HepG2 (cell line): Measurements from ENCODE around the gene TBC1D16. TPM values are rescaled to one million over a fixed set of nuclear protein-coding genes. Genes with fewer than 3 reads are reported as not detected.

Experiments
- FOXP1 ChIP-seq, 2 experiments: fragments of 450-650 bp in 1 of 2; IDR thresholded peaks; 2 replicates each; pipeline ENCODE4 v1.6.1; 2017 to 2018; ENCODE audit warnings: antibody characterized with exemption in 1 of 2
- GTF2F1 ChIP-seq: fragments of 150-350 bp; IDR thresholded peaks from 2 replicates; pipeline ENCODE4 v1.6.1; 2014; ENCODE audit warnings: low read length
- HHEX ChIP-seq: IDR thresholded peaks from 2 replicates; pipeline ENCODE4 v1.6.1; 2016; ENCODE audit warnings: control low read depth
- HIVEP1 ChIP-seq: sonication (generic); formaldehyde crosslinking; IDR thresholded peaks from 2 replicates; pipeline ENCODE4 v1.4.0; 2020; ENCODE audit warnings: mild to moderate bottlenecking, missing genetic modification reagents
- MAF1 ChIP-seq: sonication (generic); formaldehyde crosslinking; IDR thresholded peaks from 2 replicates; pipeline ENCODE4 v1.5.0; 2020; ENCODE audit warnings: missing genetic modification reagents, borderline replicate concordance
- NFE2 ChIP-seq: sonication (generic); formaldehyde crosslinking; IDR thresholded peaks from 2 replicates; pipeline ENCODE4 v1.4.0; 2020; ENCODE audit warnings: missing genetic modification reagents
- NFIC ChIP-seq: IDR thresholded peaks from 2 replicates; pipeline ENCODE4 v1.6.1; 2012; ENCODE audit warnings: mild to moderate bottlenecking, low read length, inconsistent platforms
- PHB2 ChIP-seq: fragments of 450-650 bp; IDR thresholded peaks from 2 replicates; pipeline ENCODE4 v1.6.1; 2018; ENCODE audit not compliant: partially characterized antibody
- RFX5 ChIP-seq: IDR thresholded peaks from 2 replicates; pipeline ENCODE4 v1.6.1; 2011; ENCODE audit warnings: low read depth, low read length, improper control_type of control experiment
- XRCC5 ChIP-seq: fragments of 200-400 bp; formaldehyde crosslinking; optimal IDR thresholded peaks from 2 replicates; pipeline ENCODE3; 2017; ENCODE audit warnings: mild to moderate bottlenecking, low read length
- ZBTB20 ChIP-seq: sonication (generic); formaldehyde crosslinking; IDR thresholded peaks from 2 replicates; pipeline ENCODE4 v1.8.1; 2023; ENCODE audit warnings: missing genetic modification reagents, low read depth, mild to moderate bottlenecking, borderline replicate concordance
- ZNF160 ChIP-seq: sonication (generic); formaldehyde crosslinking; IDR thresholded peaks from 2 replicates; pipeline ENCODE4 v1.8.0; 2022; ENCODE audit warnings: mild to moderate bottlenecking, inconsistent platforms, missing genetic modification reagents
- ZNF235 ChIP-seq: sonication (generic); formaldehyde crosslinking; IDR thresholded peaks from 2 replicates; pipeline ENCODE4 v1.8.1; 2023; ENCODE audit warnings: mild to moderate bottlenecking, missing genetic modification reagents, borderline replicate concordance
- ZNF556 ChIP-seq: sonication (generic); formaldehyde crosslinking; IDR thresholded peaks from 2 replicates; pipeline ENCODE4 v1.4.0; 2020; ENCODE audit warnings: mild to moderate bottlenecking, missing genetic modification reagents, borderline replicate concordance
- polyA plus RNA-seq, 8 experiments: library from polyadenylated mRNA; depleted of rRNA in 3 of 8; stranded (reverse) in 7 of 8; unstranded in 1 of 8; fragments of >200 nt; fragmentation: Illumina TruSeq in 4 of 8; extraction: Trizol in 4 of 8; gene quantifications; 2 replicates each; pipeline versions ENCODE4 v1.2.1 to v1.2.3, GENCODE V29; 2011 to 2016; ENCODE audit warnings: low read depth in 4 of 8, missing spikeins in 1 of 8, mixed read lengths in 1 of 8; ENCODE audit not compliant: insufficient read depth in 1 of 8
- total RNA-seq, 5 experiments: library from RNA; depleted of rRNA; stranded (reverse); fragments of >200 nt; fragmentation: Illumina TruSeq; extraction: Trizol; gene quantifications; 2 replicates each; pipeline ENCODE4 v1.2.3, GENCODE V29; 2016; ENCODE audit warnings: low read depth in 1 of 5
- TF ChIP-seq, protein P1 (sequence below): sonication (generic); formaldehyde crosslinking; IDR thresholded peaks from 2 replicates; pipeline ENCODE4 v1.4.0; 2020; ENCODE audit warnings: mild to moderate bottlenecking, low read depth, missing genetic modification reagents
- TF ChIP-seq, protein P2 (sequence below): sonication (generic); formaldehyde crosslinking; IDR thresholded peaks from 2 replicates; pipeline ENCODE4 v1.8.1; 2023; ENCODE audit warnings: missing genetic modification reagents, mild to moderate bottlenecking, borderline replicate concordance
- TF ChIP-seq, protein P3 (sequence below): sonication (generic); formaldehyde crosslinking; IDR thresholded peaks from 2 replicates; pipeline ENCODE4 v1.9.0; 2021; ENCODE audit warnings: missing genetic modification reagents, mild to moderate bottlenecking, borderline replicate concordance
- TF ChIP-seq, protein P4 (sequence below): sonication (generic); formaldehyde crosslinking; IDR thresholded peaks from 2 replicates; pipeline ENCODE4 v1.4.0; 2020; ENCODE audit warnings: missing genetic modification reagents, borderline replicate concordance
- TF ChIP-seq, protein P5 (sequence below): IDR thresholded peaks from 2 replicates; pipeline ENCODE4 v1.6.1; 2016; ENCODE audit warnings: missing compliant biosample characterization, missing genetic modification reagents, borderline replicate concordance
- TF ChIP-seq, protein P6 (sequence below): IDR thresholded peaks from 2 replicates; pipeline ENCODE4 v1.6.1; 2018; ENCODE audit warnings: missing genetic modification reagents

Gene TBC1D16
- total and polyA plus RNA-seq, 2 of the 13 experiments (the other 11 are each of a cell fraction or from before 2014, with no cell fraction given), result 14.9 to 24.9 TPM

DNA sequence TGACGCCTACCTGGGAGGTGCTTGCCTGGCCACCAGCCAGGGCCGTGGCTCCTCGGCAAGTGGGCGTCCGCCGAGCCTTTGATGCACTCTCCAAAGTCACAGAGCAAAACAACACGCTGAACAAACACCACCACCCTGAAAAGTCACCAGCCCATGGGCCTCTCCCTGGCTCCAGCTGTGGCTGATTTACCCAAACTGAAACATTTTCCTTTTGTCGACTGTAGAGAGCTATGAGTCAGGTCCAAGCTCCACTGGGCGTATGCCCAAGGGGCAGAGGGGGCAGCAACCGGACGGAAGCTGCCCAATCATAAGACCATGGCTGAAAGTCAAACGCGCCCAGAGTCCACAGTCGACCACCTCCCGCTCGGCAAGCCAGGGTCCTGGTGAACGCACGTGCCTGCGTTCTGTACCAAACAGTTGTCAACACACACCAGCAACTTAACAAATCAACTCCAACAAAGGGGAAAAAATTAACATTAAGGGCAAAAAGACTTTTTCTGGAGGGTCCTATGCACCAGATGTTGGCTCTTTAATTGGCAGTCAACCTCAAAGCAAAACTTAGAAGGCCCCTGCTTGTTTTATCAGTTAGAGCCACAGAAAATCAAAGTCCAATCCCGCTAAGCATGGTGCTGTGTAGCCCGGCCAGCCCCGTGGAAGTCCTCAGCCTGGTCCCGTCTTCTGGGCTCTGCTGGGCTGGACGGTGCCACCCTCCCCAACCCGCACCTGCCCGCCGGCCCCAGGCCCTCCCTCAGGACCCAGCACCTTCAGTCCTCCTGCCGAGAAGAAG lies 47.3 kb downstream of the TBC1D16 start (continued):
- TF ChIP-seq, protein P1, sequence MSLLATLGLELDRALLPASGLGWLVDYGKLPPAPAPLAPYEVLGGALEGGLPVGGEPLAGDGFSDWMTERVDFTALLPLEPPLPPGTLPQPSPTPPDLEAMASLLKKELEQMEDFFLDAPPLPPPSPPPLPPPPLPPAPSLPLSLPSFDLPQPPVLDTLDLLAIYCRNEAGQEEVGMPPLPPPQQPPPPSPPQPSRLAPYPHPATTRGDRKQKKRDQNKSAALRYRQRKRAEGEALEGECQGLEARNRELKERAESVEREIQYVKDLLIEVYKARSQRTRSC (CRISPR knock-in tag), result 0 out of 2 replicates have a peak, but pooled peaks have one; percentile 11
- TF ChIP-seq, protein P2, sequence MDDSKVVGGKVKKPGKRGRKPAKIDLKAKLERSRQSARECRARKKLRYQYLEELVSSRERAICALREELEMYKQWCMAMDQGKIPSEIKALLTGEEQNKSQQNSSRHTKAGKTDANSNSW (CRISPR knock-in tag), result peak; percentile 69; the same call in 1 of the 2 replicates
- no peak for TF ChIP-seq PHB2
- TF ChIP-seq XRCC5, result peak; percentile 92
- 0 out of 2 replicates have a peak, but pooled peaks have one; percentile 47 for TF ChIP-seq GTF2F1
- no peak for TF ChIP-seq RFX5
- TF ChIP-seq ZBTB20 (CRISPR knock-in tag), result peak; percentile 89
- TF ChIP-seq, protein P3, sequence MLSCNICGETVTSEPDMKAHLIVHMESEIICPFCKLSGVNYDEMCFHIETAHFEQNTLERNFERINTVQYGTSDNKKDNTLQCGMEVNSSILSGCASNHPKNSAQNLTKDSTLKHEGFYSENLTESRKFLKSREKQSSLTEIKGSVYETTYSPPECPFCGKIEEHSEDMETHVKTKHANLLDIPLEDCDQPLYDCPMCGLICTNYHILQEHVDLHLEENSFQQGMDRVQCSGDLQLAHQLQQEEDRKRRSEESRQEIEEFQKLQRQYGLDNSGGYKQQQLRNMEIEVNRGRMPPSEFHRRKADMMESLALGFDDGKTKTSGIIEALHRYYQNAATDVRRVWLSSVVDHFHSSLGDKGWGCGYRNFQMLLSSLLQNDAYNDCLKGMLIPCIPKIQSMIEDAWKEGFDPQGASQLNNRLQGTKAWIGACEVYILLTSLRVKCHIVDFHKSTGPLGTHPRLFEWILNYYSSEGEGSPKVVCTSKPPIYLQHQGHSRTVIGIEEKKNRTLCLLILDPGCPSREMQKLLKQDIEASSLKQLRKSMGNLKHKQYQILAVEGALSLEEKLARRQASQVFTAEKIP, result no peak
- peak; percentile 89 for TF ChIP-seq ZNF160
- TF ChIP-seq HIVEP1 (CRISPR knock-in tag), result peak; percentile 95
- no peak for TF ChIP-seq ZNF556 (CRISPR knock-in tag)
- TF ChIP-seq, protein P4, sequence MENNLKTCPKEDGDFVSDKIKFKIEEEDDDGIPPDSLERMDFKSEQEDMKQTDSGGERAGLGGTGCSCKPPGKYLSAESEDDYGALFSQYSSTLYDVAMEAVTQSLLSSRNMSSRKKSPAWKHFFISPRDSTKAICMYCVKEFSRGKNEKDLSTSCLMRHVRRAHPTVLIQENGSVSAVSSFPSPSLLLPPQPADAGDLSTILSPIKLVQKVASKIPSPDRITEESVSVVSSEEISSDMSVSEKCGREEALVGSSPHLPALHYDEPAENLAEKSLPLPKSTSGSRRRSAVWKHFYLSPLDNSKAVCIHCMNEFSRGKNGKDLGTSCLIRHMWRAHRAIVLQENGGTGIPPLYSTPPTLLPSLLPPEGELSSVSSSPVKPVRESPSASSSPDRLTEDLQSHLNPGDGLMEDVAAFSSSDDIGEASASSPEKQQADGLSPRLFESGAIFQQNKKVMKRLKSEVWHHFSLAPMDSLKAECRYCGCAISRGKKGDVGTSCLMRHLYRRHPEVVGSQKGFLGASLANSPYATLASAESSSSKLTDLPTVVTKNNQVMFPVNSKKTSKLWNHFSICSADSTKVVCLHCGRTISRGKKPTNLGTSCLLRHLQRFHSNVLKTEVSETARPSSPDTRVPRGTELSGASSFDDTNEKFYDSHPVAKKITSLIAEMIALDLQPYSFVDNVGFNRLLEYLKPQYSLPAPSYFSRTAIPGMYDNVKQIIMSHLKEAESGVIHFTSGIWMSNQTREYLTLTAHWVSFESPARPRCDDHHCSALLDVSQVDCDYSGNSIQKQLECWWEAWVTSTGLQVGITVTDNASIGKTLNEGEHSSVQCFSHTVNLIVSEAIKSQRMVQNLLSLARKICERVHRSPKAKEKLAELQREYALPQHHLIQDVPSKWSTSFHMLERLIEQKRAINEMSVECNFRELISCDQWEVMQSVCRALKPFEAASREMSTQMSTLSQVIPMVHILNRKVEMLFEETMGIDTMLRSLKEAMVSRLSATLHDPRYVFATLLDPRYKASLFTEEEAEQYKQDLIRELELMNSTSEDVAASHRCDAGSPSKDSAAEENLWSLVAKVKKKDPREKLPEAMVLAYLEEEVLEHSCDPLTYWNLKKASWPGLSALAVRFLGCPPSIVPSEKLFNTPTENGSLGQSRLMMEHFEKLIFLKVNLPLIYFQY, result peak; percentile 90
- TF ChIP-seq, protein P5, sequence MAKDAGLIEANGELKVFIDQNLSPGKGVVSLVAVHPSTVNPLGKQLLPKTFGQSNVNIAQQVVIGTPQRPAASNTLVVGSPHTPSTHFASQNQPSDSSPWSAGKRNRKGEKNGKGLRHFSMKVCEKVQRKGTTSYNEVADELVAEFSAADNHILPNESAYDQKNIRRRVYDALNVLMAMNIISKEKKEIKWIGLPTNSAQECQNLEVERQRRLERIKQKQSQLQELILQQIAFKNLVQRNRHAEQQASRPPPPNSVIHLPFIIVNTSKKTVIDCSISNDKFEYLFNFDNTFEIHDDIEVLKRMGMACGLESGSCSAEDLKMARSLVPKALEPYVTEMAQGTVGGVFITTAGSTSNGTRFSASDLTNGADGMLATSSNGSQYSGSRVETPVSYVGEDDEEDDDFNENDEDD (CRISPR knock-in tag), result peak; percentile 52; the same call in 1 of the 2 replicates
- no peak for TF ChIP-seq NFIC
- TF ChIP-seq FOXP1 (IDR thresholded peaks at IDR 0.05), result peak; percentile 77
- TF ChIP-seq FOXP1 (CRISPR knock-in tag; IDR thresholded peaks at IDR 0.05), result peak; percentile 94
- no peak; the same call in 1 of the 2 replicates for TF ChIP-seq HHEX (CRISPR knock-in tag)
- TF ChIP-seq NFE2 (CRISPR knock-in tag), result peak; percentile 40; the same call in 1 of the 2 replicates
- 0 out of 2 replicates have a peak, but pooled peaks have one; percentile 61 for TF ChIP-seq ZNF235 (CRISPR knock-in tag)
- TF ChIP-seq MAF1 (CRISPR knock-in tag), result peak; percentile 69; the same call in 1 of the 2 replicates
- TF ChIP-seq, protein P6, sequence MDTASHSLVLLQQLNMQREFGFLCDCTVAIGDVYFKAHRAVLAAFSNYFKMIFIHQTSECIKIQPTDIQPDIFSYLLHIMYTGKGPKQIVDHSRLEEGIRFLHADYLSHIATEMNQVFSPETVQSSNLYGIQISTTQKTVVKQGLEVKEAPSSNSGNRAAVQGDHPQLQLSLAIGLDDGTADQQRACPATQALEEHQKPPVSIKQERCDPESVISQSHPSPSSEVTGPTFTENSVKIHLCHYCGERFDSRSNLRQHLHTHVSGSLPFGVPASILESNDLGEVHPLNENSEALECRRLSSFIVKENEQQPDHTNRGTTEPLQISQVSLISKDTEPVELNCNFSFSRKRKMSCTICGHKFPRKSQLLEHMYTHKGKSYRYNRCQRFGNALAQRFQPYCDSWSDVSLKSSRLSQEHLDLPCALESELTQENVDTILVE (CRISPR knock-in tag), result peak; percentile 95; the same call in 1 of the 2 replicates
